ENCODE data around the gene ATL3.
"Not testable (repeated sequence)": the region's sequence is repeated elsewhere in the genome, so short reads cannot be mapped to it uniquely, and the experiment has no call there.

Gene ATL3

GRCh38 chr11:63581224-63581623 is 90.0 kb downstream of the ATL3 start:
- DNase-seq, result not testable (repeated sequence)

- DNase-seq, result not testable (repeated sequence)
Observed at GRCh38 chr11:63578882-63579281, 92.3 kb downstream of the ATL3 start.

- no peak for DNase-seq
Observed at GRCh38 chr11:63574856-63575602, 96.1 kb downstream of the ATL3 start.
